Cardiac muscle cell (in vitro differentiated cells and primary cell): ENCODE data around the gene MYPN. TPM values are rescaled to one million over a fixed set of nuclear protein-coding genes. Genes with fewer than 3 reads are reported as not detected.
"Not testable (repeated sequence)": the region's sequence is repeated elsewhere in the genome, so short reads cannot be mapped to it uniquely, and the experiment has no call there.

Source experiments
- DNase-seq, 2 donors: peaks; one replicate each; pipeline versions ENCODE4 v3.0.0 to v3.0.0-alpha.2; 2010 to 2017; ENCODE audit warnings: low read depth in 1 of 2, low spot score in 1 of 2
- H3K27ac ChIP-seq: fragments of 200-600 bp; sonication (generic); 2 replicates; pipeline ENCODE4 v1.5.1; 2016
- H3K27me3 ChIP-seq: fragments of 200-600 bp; sonication (generic); 2 replicates; pipeline ENCODE4 v1.6.0; 2016; ENCODE audit warnings: control low read depth
- H3K36me3 ChIP-seq: fragments of 200-600 bp; sonication (generic); 2 replicates; pipeline ENCODE4 v1.5.1; 2016; ENCODE audit warnings: control low read depth
- H3K4me1 ChIP-seq: fragments of 200-600 bp; sonication (generic); 2 replicates; pipeline ENCODE4 v1.8.1; 2017; ENCODE audit warnings: low read depth, mild to moderate bottlenecking, mixed run types
- H3K4me3 ChIP-seq: fragments of 200-600 bp; sonication (generic); 2 replicates; pipeline ENCODE4 v1.5.1; 2016; ENCODE audit warnings: mild to moderate bottlenecking
- H3K9me3 ChIP-seq: fragments of 200-600 bp; sonication (generic); 2 replicates; pipeline ENCODE4 v1.5.1; 2017; ENCODE audit warnings: low read depth, mild to moderate bottlenecking, control low read depth
- CTCF ChIP-seq: IDR thresholded peaks from 2 replicates; pipeline ENCODE4 v1.5.1; 2012; ENCODE audit warnings: low read depth, mild to moderate bottlenecking, low read length
- polyA plus RNA-seq: library from polyadenylated mRNA; unstranded; fragments of >200 nt; fragmentation: Nextera tagmentation; extraction: Ambion mirVana; gene quantifications from 2 replicates; pipeline ENCODE4 v1.2.1, GENCODE V29; 2016
- total RNA-seq: library from RNA; depleted of rRNA; stranded (reverse); fragments of >200 nt; gene quantifications from 2 replicates; pipeline ENCODE4 v1.2.3, GENCODE V29; 2016

Gene MYPN
- total and polyA plus RNA-seq, 2 experiments from 2014 or later: 3.9 TPM

GRCh38 chr10:68239596-68240150, 130.4 kb downstream of the MYPN start:
- no peak for DNase-seq
- no peak overlapping the region for H3K27ac ChIP-seq
- no peaks in the 10 kb centered on the region for H3K36me3 ChIP-seq
- no peak for TF ChIP-seq CTCF
- no peaks in the 10 kb centered on the region for H3K9me3 ChIP-seq
- H3K27me3 ChIP-seq: no peaks in the 10 kb centered on the region
- H3K4me3 ChIP-seq: no peak overlapping the region
- H3K4me1 ChIP-seq: no peaks in the 10 kb centered on the region

GRCh38 chr10:68242051-68242450, 132.8 kb downstream of the MYPN start:
- H3K4me3 ChIP-seq: no peak overlapping the region
- H3K9me3 ChIP-seq: no peaks in the 10 kb centered on the region
- H3K36me3 ChIP-seq: no peaks in the 10 kb centered on the region
- no peak for DNase-seq
- no peaks in the 10 kb centered on the region for H3K4me1 ChIP-seq
- H3K27me3 ChIP-seq: no peaks in the 10 kb centered on the region
- no peak for TF ChIP-seq CTCF
- H3K27ac ChIP-seq: no peak overlapping the region

- not testable (repeated sequence) for H3K9me3 ChIP-seq, H3K4me1 ChIP-seq, H3K4me3 ChIP-seq, H3K27ac ChIP-seq, DNase-seq, H3K36me3 ChIP-seq, H3K27me3 ChIP-seq
Observed at GRCh38 chr10:68246397-68246796, 137.1 kb downstream of the MYPN start.

GRCh38 chr10:68247931-68248330, 138.6 kb downstream of the MYPN start:
- Histone ChIP-seq H3K4me1 (no peaks in the 10 kb centered on the region), H3K4me3 (no peak overlapping the region), H3K36me3 (no peaks in the 10 kb centered on the region), H3K27me3 (no peaks in the 10 kb centered on the region), H3K9me3 (no peaks in the 10 kb centered on the region), H3K27ac (no peak overlapping the region)
- no peak for TF ChIP-seq CTCF
- no peak for DNase-seq

- TF ChIP-seq CTCF: no peak
- Histone ChIP-seq H3K36me3 (no peaks in the 10 kb centered on the region), H3K4me3 (no peak overlapping the region)
Observed at GRCh38 chr10:68249297-68249696, 140.0 kb downstream of the MYPN start.

GRCh38 chr10:68251151-68251550, 141.9 kb downstream of the MYPN start:
- Histone ChIP-seq H3K27me3 (no peaks in the 10 kb centered on the region), H3K9me3 (no peaks in the 10 kb centered on the region), H3K36me3 (no peaks in the 10 kb centered on the region), H3K4me3 (no peak overlapping the region), H3K27ac (no peak overlapping the region), H3K4me1 (no peaks in the 10 kb centered on the region)
- DNase-seq: no peak
- TF ChIP-seq CTCF: no peak

More at GRCh38 chr10:68249297-68249696, 140.0 kb downstream of the MYPN start:
- Histone ChIP-seq H3K27me3 (no peaks in the 10 kb centered on the region), H3K9me3 (no peaks in the 10 kb centered on the region), H3K27ac (no peak overlapping the region), H3K4me1 (no peaks in the 10 kb centered on the region)
- DNase-seq: no peak
